Measurements from ENCODE around the gene MYADML2. TPM values are rescaled to one million over a fixed set of nuclear protein-coding genes. Genes with fewer than 3 reads are reported as not detected.
A peak's percentile ranks its signal among the peaks of the same experiment; 100 is the strongest.

Gene MYADML2
- total RNA-seq, 1 donor from 2014 or later = not detected

- Mint-ChIP-seq H3K9me3 (no peaks in the 10 kb centered on the region), H3K4me3 (no peak overlapping the region), H3K36me3 (peaks cover 4% of the 10 kb centered on the region), H3K27ac (no peak overlapping the region), H3K27me3 (peaks cover 5% of the 10 kb centered on the region), H3K4me1 (ENCODE audit: unreplicated experiment) (peaks cover 3% of the 10 kb centered on the region)
- no peak for DNase-seq (ENCODE audit: extremely low spot score, unreplicated experiment)
- TF ChIP-seq CTCF (conservative IDR thresholded peaks at IDR 0.05) = no peak
Measured at GRCh38 chr17:81905993-81906392, 41.0 kb downstream of the MYADML2 start.

GRCh38 chr17:81905424-81905875, 41.6 kb downstream of the MYADML2 start:
- H3K27me3 Mint-ChIP-seq = peaks cover 9% of the 10 kb centered on the region
- peaks cover 7% of the 10 kb centered on the region for H3K36me3 Mint-ChIP-seq
- no peak for TF ChIP-seq CTCF (conservative IDR thresholded peaks at IDR 0.05)
- H3K9me3 Mint-ChIP-seq = no peaks in the 10 kb centered on the region
- peaks cover 7% of the 10 kb centered on the region for H3K4me1 Mint-ChIP-seq (ENCODE audit: unreplicated experiment)
- DNase-seq (ENCODE audit: extremely low spot score, unreplicated experiment) = no peak
- H3K27ac Mint-ChIP-seq = no peak overlapping the region
- no peak overlapping the region for H3K4me3 Mint-ChIP-seq

GRCh38 chr17:81904600-81905423, 42.2 kb downstream of the MYADML2 start:
- Mint-ChIP-seq H3K27me3 (peaks cover 9% of the 10 kb centered on the region), H3K27ac (no peak overlapping the region), H3K4me1 (ENCODE audit: unreplicated experiment) (peaks cover 7% of the 10 kb centered on the region), H3K9me3 (no peaks in the 10 kb centered on the region), H3K36me3 (peaks cover 12% of the 10 kb centered on the region), H3K4me3 (no peak overlapping the region)
- no peak for TF ChIP-seq CTCF (conservative IDR thresholded peaks at IDR 0.05)
- DNase-seq (ENCODE audit: extremely low spot score, unreplicated experiment) = no peak

- no peak for TF ChIP-seq CTCF (conservative IDR thresholded peaks at IDR 0.05)
- Mint-ChIP-seq H3K27ac (no peak overlapping the region), H3K4me1 (ENCODE audit: unreplicated experiment) (peaks cover 7% of the 10 kb centered on the region), H3K27me3 (peaks cover 9% of the 10 kb centered on the region), H3K9me3 (no peaks in the 10 kb centered on the region), H3K4me3 (no peak overlapping the region), H3K36me3 (peaks cover 12% of the 10 kb centered on the region)
- no peak for DNase-seq (ENCODE audit: extremely low spot score, unreplicated experiment)
Measured at GRCh38 chr17:81903896-81904599, 43.0 kb downstream of the MYADML2 start.

GRCh38 chr17:81903415-81903831, 43.6 kb downstream of the MYADML2 start:
- H3K9me3 Mint-ChIP-seq = no peaks in the 10 kb centered on the region
- DNase-seq (ENCODE audit: extremely low spot score, unreplicated experiment) = no peak
- H3K4me3 Mint-ChIP-seq = peak overlapping the region; percentile 61
- H3K27ac Mint-ChIP-seq = no peak overlapping the region
- peaks cover 7% of the 10 kb centered on the region for H3K4me1 Mint-ChIP-seq (ENCODE audit: unreplicated experiment)
- peaks cover 12% of the 10 kb centered on the region for H3K36me3 Mint-ChIP-seq
- peaks cover 9% of the 10 kb centered on the region for H3K27me3 Mint-ChIP-seq
- no peak for TF ChIP-seq CTCF (conservative IDR thresholded peaks at IDR 0.05)

All from type B pancreatic cell (in vitro differentiated cells).